Coronary artery (tissue), 2 donors: ENCODE measurements around the gene FBXO46.

ENCODE experiments used
- DNase-seq: peaks from one replicate; pipeline ENCODE4 v3.0.0-alpha.2; 2017; ENCODE audit warnings: low spot score
- H3K27ac ChIP-seq, 2 donors: fragments of 200-600 bp; sonication (generic); one replicate each; pipeline ENCODE4 v1.5.1; 2016 to 2019
- H3K4me3 ChIP-seq: fragments of 200-600 bp; sonication (generic); 2 replicates; pipeline ENCODE4 v1.5.1; 2016; ENCODE audit warnings: mild to moderate bottlenecking, moderate library complexity
- CTCF ChIP-seq: fragments of 200-600 bp; sonication (generic); IDR thresholded peaks from one replicate; pipeline ENCODE4 v1.5.1; 2019; ENCODE audit warnings: antibody characterized with exemption

The FBXO46 gene

DNA sequence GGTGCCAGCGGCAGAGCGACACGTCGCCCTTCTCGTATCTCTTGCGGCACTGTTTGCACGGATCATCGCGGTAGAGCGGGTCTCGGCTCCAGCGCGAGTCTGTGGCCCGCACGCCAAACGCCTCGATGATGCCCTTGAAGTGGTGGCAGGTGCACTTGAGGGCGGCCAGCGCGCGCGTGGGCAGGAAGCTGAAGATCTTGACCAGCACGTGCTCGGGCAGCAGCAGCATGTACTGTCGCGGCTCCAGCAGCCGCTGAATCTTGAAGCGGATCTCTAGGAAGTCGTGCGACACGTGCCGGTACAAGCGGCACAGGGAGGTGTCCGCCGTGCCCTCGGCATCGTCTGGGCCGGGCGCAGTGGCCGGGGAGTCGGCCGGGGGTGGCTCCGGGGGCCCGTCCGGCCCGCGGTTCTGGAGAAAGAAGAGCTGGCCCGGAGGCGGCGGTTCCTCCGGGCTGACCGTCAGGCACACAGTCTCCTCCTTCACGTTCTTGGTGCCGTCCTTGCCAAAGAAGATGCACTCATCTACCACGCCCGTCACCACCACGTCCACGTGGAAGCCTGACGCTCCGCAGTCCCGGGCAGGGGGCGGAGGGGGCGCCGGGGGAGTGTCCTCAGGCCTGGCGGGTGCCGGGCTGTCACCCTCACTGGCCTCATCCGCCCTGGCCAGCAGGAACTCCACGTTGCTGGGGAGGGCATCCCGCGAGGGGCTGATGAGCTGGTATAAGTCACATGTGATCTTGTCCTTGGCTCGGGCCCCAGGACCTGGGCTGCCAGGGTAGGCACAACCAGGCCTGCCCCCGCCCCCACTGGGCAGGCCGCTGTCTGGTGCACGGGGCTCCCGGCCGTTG lies 18.6 kb downstream of the FBXO46 start:
- no peak for DNase-seq
- Histone ChIP-seq H3K4me3 (no peak overlapping the region), H3K27ac (no peak overlapping the region)
- TF ChIP-seq CTCF = no peak

GRCh38 chr19:45710356-45711130 lies 20.2 kb downstream of the FBXO46 start:
- no peak overlapping the region for H3K27ac ChIP-seq

GRCh38 chr19:45705710-45706415 lies 24.8 kb downstream of the FBXO46 start:
- no peak overlapping the region for H3K27ac ChIP-seq
- DNase-seq = no peak
- no peak for TF ChIP-seq CTCF
- H3K4me3 ChIP-seq = no peak overlapping the region

More at GRCh38 chr19:45710356-45711130, 20.2 kb downstream of the FBXO46 start:
- H3K4me3 ChIP-seq = no peak overlapping the region
- TF ChIP-seq CTCF = no peak
- DNase-seq = no peak

- no peak for TF ChIP-seq CTCF
- no peak for DNase-seq
- Histone ChIP-seq H3K4me3 (no peak overlapping the region), H3K27ac (no peak overlapping the region)
Observed at GRCh38 chr19:45705115-45705514, 25.6 kb downstream of the FBXO46 start.

DNA sequence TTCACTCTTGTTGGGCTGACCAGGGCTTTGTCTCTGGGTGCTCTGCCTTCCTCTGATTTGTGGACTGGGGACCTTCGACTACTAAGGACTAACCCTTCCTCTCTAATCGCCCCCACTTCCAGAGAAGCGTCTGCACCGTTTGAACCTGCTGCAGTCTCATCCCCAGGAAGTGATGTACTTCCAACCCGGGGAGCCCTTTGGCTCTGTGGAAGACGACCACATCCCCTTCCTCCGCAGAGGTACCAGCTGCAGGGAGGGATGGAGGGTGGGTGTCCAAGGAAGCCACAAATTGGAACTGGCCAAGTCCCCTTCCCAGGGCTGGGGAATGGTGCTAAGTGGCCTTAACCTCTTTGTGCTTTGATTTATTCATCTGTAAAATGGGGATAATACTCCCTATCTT lies 29.0 kb downstream of the FBXO46 start:
- Histone ChIP-seq H3K4me3 (no peak overlapping the region), H3K27ac (no peak overlapping the region)
- no peak for DNase-seq
- TF ChIP-seq CTCF = no peak

DNA sequence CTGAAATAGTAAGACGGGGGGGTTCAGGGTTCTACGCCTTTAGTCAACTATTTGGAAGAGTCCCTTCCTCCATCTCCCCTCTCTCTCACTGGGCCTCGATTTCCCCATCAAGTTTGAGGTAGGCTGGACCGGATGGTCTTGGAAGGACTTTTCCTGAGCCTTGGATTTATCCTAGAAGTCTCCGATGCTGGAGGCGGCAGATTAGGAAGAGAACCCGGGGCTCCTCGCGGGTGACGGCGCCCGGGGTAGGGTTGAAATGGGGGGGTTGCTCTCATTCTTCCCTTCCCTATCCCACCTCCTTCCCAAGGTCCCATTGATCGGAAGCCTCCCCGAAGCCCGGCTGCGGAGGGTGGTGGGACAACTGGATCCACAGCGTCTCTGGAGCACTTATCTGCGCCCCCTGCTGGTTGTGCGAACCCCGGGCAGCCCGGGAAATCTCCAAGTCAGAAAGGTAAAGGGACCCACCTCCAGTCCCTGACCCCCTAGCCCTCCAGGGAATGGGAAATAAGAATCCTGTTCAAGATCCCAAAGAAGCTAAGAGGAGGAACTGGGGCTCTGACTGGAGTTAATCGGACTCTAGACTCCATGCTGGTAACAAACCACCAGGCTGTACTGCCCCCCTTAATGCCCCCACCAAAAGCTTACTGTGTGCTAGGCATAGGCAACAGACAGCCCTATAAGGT lies 37.4 kb downstream of the FBXO46 start:
- H3K4me3 ChIP-seq = peak overlapping the region; percentile 85

More for the DNA sequence above, 37.4 kb downstream of the FBXO46 start:
- peak overlapping the region; percentile 94 to 97 for H3K27ac ChIP-seq
- peak; percentile 88 for TF ChIP-seq CTCF
- peak; percentile 85 for DNase-seq
